Measurements from ENCODE around the gene ARFGAP2.

DNA sequence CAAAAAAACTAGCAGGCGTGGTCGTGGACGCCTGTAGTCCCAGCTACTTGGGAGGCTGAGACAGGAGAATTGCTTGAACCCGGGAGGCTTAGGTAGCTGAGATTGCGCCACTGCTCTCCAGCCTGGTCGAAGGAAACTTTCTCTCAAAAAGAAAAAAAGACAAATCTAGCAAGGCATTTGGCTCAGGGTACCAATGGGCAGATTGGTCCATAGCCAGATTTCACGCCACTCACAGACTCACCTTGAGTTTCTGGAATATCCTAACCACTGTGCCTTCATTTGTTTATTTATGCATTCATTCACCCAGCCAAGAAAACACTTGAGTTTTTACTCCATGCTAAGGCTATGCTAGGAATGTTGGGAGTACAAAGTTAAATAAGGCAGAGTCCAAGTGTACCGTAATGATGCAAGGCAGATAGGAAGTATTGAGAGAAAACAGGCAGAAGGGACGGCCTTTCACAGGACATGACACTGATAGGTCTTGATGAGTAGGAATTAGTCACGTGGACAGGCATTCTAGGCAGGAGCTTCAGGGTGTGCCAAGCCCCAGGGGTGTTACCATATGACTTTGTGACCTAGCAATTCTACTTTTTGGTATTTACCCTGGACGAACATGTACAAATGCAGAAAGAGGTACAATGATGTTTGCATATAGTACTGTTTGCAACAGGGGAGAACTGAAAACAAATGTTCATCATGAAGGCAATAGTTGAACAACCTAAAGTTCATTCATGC, 12.6 kb upstream of the ARFGAP2 start:
- TF ChIP-seq, protein P1, sequence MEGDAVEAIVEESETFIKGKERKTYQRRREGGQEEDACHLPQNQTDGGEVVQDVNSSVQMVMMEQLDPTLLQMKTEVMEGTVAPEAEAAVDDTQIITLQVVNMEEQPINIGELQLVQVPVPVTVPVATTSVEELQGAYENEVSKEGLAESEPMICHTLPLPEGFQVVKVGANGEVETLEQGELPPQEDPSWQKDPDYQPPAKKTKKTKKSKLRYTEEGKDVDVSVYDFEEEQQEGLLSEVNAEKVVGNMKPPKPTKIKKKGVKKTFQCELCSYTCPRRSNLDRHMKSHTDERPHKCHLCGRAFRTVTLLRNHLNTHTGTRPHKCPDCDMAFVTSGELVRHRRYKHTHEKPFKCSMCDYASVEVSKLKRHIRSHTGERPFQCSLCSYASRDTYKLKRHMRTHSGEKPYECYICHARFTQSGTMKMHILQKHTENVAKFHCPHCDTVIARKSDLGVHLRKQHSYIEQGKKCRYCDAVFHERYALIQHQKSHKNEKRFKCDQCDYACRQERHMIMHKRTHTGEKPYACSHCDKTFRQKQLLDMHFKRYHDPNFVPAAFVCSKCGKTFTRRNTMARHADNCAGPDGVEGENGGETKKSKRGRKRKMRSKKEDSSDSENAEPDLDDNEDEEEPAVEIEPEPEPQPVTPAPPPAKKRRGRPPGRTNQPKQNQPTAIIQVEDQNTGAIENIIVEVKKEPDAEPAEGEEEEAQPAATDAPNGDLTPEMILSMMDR (IDR thresholded peaks at IDR 0.05): no peak
- TF ChIP-seq POLR2A (IDR thresholded peaks at IDR 0.05): no peak

All from esophagus squamous epithelium (tissue), 4 donors.